Skeletal muscle tissue (tissue), 4 donors: ENCODE results near the gene DEAF1. TPM values are rescaled to one million over a fixed set of nuclear protein-coding genes. Genes with fewer than 3 reads are reported as not detected.
"Not testable (repeated sequence)": the region's sequence is repeated elsewhere in the genome, so short reads cannot be mapped to it uniquely, and the experiment has no call there.

Experiments used
- H3K27ac ChIP-seq: one replicate; pipeline ENCODE4 v1.7.0; 2013; ENCODE audit warnings: mild to moderate bottlenecking, low read depth, low read length, inconsistent platforms
- H3K27me3 ChIP-seq, 3 donors: one replicate each; pipeline ENCODE4 v1.7.0; 2013; ENCODE audit warnings: low read length in 3 of 3; ENCODE audit not compliant: control insufficient read depth in 3 of 3, insufficient read depth in 3 of 3
- H3K36me3 ChIP-seq, 3 donors: one replicate each; pipeline ENCODE4 v1.7.0; 2013; ENCODE audit warnings: low read length in 3 of 3; ENCODE audit not compliant: control insufficient read depth in 3 of 3, insufficient read depth in 3 of 3
- H3K4me1 ChIP-seq, 3 donors: one replicate each; pipeline ENCODE4 v1.7.0; 2013; ENCODE audit warnings: low read length in 3 of 3, mild to moderate bottlenecking in 3 of 3; ENCODE audit not compliant: control insufficient read depth in 3 of 3, insufficient read depth in 3 of 3
- H3K4me3 ChIP-seq, 3 donors: one replicate each; pipeline ENCODE4 v1.7.0; 2013; ENCODE audit warnings: low read length in 3 of 3
- H3K9ac ChIP-seq, 3 donors: one replicate each; pipeline ENCODE4 v1.7.0; 2013; ENCODE audit warnings: low read length in 3 of 3, mild to moderate bottlenecking in 3 of 3, moderate library complexity in 2 of 3, low read depth in 1 of 3
- H3K9me3 ChIP-seq, 3 donors: one replicate each; pipeline ENCODE4 v1.7.0; 2013; ENCODE audit warnings: low read length in 3 of 3; ENCODE audit not compliant: control insufficient read depth in 3 of 3
- total RNA-seq: library from RNA; depleted of rRNA; stranded (reverse); fragments of >200 nt; gene quantifications from one replicate; pipeline ENCODE4 v1.2.3, GENCODE V29; 2014
- donor health status: Osteomylitis.

Gene DEAF1
- total RNA-seq, 1 donor from 2014 or later = 17.2 TPM

DNA sequence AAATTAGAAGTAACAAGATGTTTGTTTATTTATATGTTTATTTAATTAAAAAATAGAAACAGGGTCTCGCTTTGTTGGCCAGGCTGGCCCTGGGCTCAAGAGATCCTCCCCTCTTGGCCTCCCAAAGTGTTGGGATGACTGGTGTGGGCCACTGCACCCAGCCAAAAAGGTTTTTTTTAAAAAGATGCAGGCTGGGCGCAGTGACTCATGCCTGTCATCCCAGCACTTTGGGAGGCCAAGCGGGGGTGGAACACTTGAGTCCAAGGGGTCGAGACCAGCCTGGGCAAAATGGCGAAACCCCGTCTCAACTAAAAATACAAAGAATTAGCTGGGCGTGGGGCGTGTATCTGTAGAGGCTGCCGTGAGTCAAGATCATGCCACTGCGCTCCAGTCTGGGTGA is 44.5 kb downstream of the DEAF1 start:
- no peak overlapping the region for H3K27ac ChIP-seq
- H3K36me3 ChIP-seq = peaks cover 3 to 7% (median 4%) of the 10 kb centered on the region in 3 donors
- no peaks in the 10 kb centered on the region for H3K27me3 ChIP-seq
- H3K4me1 ChIP-seq = no peaks in the 10 kb centered on the region
- H3K9me3 ChIP-seq = no peaks in the 10 kb centered on the region
- H3K4me3 ChIP-seq = no peak overlapping the region
- H3K9ac ChIP-seq = no peak overlapping the region

GRCh38 chr11:647672-648158 is 47.3 kb downstream of the DEAF1 start:
- peaks cover 10 to 15% (median 10%) of the 10 kb centered on the region in 3 donors for H3K36me3 ChIP-seq
- H3K27me3 ChIP-seq, H3K9me3 ChIP-seq, H3K27ac ChIP-seq, H3K4me3 ChIP-seq, H3K4me1 ChIP-seq, H3K9ac ChIP-seq: not testable (repeated sequence)

- H3K4me3 ChIP-seq = no peak overlapping the region
- no peaks in the 10 kb centered on the region for H3K4me1 ChIP-seq
- peaks cover 13 to 16% (median 14%) of the 10 kb centered on the region in 3 donors for H3K36me3 ChIP-seq
- no peak overlapping the region for H3K9ac ChIP-seq
- H3K27me3 ChIP-seq = no peaks in the 10 kb centered on the region
- H3K9me3 ChIP-seq = peaks cover 0 to 2% (median 0%) of the 10 kb centered on the region in 3 donors
- no peak overlapping the region for H3K27ac ChIP-seq
These were observed 48.8 kb downstream of the DEAF1 start for GRCh38 chr11:646214-646613.

DNA sequence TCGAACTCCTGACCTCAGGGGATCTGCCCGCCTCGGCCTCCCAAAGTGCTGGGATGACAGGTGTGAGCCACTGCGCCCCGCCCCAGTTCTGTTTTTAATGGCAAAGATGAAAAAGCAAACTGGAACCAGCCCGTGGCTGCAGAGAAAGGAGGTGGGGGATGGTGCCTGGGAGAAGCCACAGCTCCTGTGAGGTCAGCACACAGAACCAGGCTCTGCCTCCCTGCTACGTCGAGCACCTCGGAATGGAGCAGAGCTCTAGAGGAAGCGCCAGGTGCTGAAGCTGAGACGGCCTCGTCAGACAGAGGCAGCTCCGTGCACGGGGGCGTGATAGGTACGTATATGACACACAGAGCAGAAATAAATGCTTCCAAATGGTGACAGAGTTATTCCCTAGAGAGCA is 49.5 kb downstream of the DEAF1 start:
- no peak overlapping the region for H3K9ac ChIP-seq
- no peak overlapping the region for H3K4me3 ChIP-seq
- peaks cover 0 to 2% (median 0%) of the 10 kb centered on the region in 3 donors for H3K9me3 ChIP-seq
- no peaks in the 10 kb centered on the region for H3K27me3 ChIP-seq
- H3K27ac ChIP-seq = no peak overlapping the region
- peaks cover 11 to 16% (median 14%) of the 10 kb centered on the region in 3 donors for H3K36me3 ChIP-seq
- H3K4me1 ChIP-seq = no peaks in the 10 kb centered on the region

GRCh38 chr11:643849-644738 is 50.9 kb downstream of the DEAF1 start:
- no peak overlapping the region for H3K4me3 ChIP-seq
- H3K36me3 ChIP-seq = peaks cover 11 to 14% (median 14%) of the 10 kb centered on the region in 3 donors
- H3K9me3 ChIP-seq = peaks cover 0 to 2% (median 0%) of the 10 kb centered on the region in 3 donors
- peaks cover 0 to 4% (median 2%) of the 10 kb centered on the region in 3 donors for H3K4me1 ChIP-seq
- no peak overlapping the region for H3K9ac ChIP-seq
- no peak overlapping the region for H3K27ac ChIP-seq
- H3K27me3 ChIP-seq = peaks cover 0 to 2% (median 2%) of the 10 kb centered on the region in 3 donors

- Histone ChIP-seq H3K9me3 (peaks cover 0 to 2% (median 0%) of the 10 kb centered on the region in 3 donors), H3K4me1 (peaks cover 0 to 4% (median 3%) of the 10 kb centered on the region in 3 donors), H3K27ac (no peak overlapping the region), H3K9ac (no peak overlapping the region), H3K36me3 (peaks cover 11 to 14% (median 14%) of the 10 kb centered on the region in 3 donors), H3K4me3 (no peak overlapping the region), H3K27me3 (peaks cover 0 to 7% (median 7%) of the 10 kb centered on the region in 3 donors)
These were observed 51.7 kb downstream of the DEAF1 start for GRCh38 chr11:643366-643765.

GRCh38 chr11:641806-642370 is 53.1 kb downstream of the DEAF1 start:
- peaks cover 0 to 2% (median 0%) of the 10 kb centered on the region in 3 donors for H3K9me3 ChIP-seq
- H3K4me3 ChIP-seq = no peak overlapping the region
- no peak overlapping the region for H3K9ac ChIP-seq
- H3K27me3 ChIP-seq = peaks cover 8 to 22% (median 21%) of the 10 kb centered on the region in 3 donors
- no peak overlapping the region for H3K27ac ChIP-seq
- H3K4me1 ChIP-seq = peaks cover 3 to 11% (median 5%) of the 10 kb centered on the region in 3 donors
- peaks cover 11 to 14% (median 14%) of the 10 kb centered on the region in 3 donors for H3K36me3 ChIP-seq

GRCh38 chr11:640021-640706 is 54.9 kb downstream of the DEAF1 start:
- no peak overlapping the region for H3K9ac ChIP-seq
- peaks cover 18 to 32% (median 32%) of the 10 kb centered on the region in 3 donors for H3K27me3 ChIP-seq
- H3K9me3 ChIP-seq = peaks cover 0 to 2% (median 0%) of the 10 kb centered on the region in 3 donors
- H3K4me1 ChIP-seq = peaks cover 5 to 13% (median 6%) of the 10 kb centered on the region in 3 donors
- no peak overlapping the region for H3K27ac ChIP-seq
- H3K4me3 ChIP-seq = no peak overlapping the region
- peaks cover 11 to 14% (median 14%) of the 10 kb centered on the region in 3 donors for H3K36me3 ChIP-seq

GRCh38 chr11:639332-639955 is 55.6 kb downstream of the DEAF1 start:
- peaks cover 0 to 2% (median 0%) of the 10 kb centered on the region in 3 donors for H3K9me3 ChIP-seq
- peaks cover 11 to 13% (median 12%) of the 10 kb centered on the region in 3 donors for H3K36me3 ChIP-seq
- no peak overlapping the region for H3K4me3 ChIP-seq
- no peak overlapping the region for H3K9ac ChIP-seq
- peaks cover 18 to 32% (median 32%) of the 10 kb centered on the region in 3 donors for H3K27me3 ChIP-seq
- H3K27ac ChIP-seq = no peak overlapping the region
- peaks cover 5 to 13% (median 6%) of the 10 kb centered on the region in 3 donors for H3K4me1 ChIP-seq
